ENCODE results near the gene ARHGEF16.

DNA sequence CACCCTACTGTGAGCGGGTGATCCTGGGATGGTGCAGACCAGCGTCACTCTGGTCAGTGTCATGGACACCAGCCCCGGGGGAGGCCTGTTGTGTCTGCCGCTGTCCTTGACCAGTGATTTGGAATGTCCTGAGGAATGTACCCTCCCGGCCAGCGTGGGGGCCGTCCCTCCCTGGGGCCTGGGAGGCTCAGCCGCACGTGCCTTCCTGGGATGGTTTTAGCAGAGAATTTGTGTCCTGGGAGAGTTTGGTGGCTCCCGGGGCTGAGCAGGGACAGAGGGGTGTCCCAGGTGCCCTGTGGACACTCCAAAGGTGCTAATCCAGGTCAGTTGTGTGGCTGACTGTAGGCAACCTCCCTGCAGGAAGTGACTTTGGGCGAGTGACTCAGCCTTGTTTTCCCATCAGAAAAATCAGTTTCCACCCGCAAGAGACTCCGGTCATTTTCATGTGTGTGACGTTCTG lies 6.2 kb downstream of the ARHGEF16 start:
- TF ChIP-seq POLR2AphosphoS5 (IDR thresholded peaks at IDR 0.05) (no peak), POLR2A (IDR thresholded peaks at IDR 0.05) (no peak)
- TF ChIP-seq, protein P1, sequence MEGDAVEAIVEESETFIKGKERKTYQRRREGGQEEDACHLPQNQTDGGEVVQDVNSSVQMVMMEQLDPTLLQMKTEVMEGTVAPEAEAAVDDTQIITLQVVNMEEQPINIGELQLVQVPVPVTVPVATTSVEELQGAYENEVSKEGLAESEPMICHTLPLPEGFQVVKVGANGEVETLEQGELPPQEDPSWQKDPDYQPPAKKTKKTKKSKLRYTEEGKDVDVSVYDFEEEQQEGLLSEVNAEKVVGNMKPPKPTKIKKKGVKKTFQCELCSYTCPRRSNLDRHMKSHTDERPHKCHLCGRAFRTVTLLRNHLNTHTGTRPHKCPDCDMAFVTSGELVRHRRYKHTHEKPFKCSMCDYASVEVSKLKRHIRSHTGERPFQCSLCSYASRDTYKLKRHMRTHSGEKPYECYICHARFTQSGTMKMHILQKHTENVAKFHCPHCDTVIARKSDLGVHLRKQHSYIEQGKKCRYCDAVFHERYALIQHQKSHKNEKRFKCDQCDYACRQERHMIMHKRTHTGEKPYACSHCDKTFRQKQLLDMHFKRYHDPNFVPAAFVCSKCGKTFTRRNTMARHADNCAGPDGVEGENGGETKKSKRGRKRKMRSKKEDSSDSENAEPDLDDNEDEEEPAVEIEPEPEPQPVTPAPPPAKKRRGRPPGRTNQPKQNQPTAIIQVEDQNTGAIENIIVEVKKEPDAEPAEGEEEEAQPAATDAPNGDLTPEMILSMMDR (IDR thresholded peaks at IDR 0.05): no peak

Measured in breast epithelium (tissue), 3 donors.